Thyroid gland (tissue), 4 donors: ENCODE results near the gene ITPR2.

Experiments
- CTCF ChIP-seq, 6 experiments: fragments of 200-600 bp in 3 of 6; fragments of 450-650 bp in 3 of 6; sonication (generic) in 3 of 6; IDR thresholded peaks; one replicate each; pipeline ENCODE4 v1.5.1; 2016 to 2019; ENCODE audit warnings: antibody characterized with exemption in 6 of 6, mild to moderate bottlenecking in 2 of 6, inconsistent platforms in 1 of 6, moderate library complexity in 1 of 6
- POLR2A ChIP-seq, 2 donors: fragments of 450-650 bp; IDR thresholded peaks; one replicate each; pipeline ENCODE4 v1.6.1; 2017; ENCODE audit warnings: antibody characterized with exemption in 2 of 2, mild to moderate bottlenecking in 2 of 2, moderate library complexity in 1 of 2

- no peak for TF ChIP-seq CTCF (IDR thresholded peaks at IDR 0.05)
- no peak for TF ChIP-seq POLR2A (IDR thresholded peaks at IDR 0.05)
Measured at GRCh38 chr12:26460361-26460760, 372.6 kb downstream of the ITPR2 start.
